Iris pigment epithelial cell (primary cell): ENCODE measurements around the gene TAAR1.
"Not testable (repeated sequence)": the region's sequence is repeated elsewhere in the genome, so short reads cannot be mapped to it uniquely, and the experiment has no call there.

ENCODE experiments used
- DNase-seq: peaks from one replicate; pipeline ENCODE4 v3.0.0-alpha.2; 2011; ENCODE audit warnings: low read depth

Gene TAAR1

GRCh38 chr6:132659082-132659481, at the start of gene TAAR1:
TAAR1 (minus strand) TSS chr6:132659182; CDS start chr6:132646003, 13,179 bp downstream.
- no peak for DNase-seq

GRCh38 chr6:132708771-132709170, 49.8 kb upstream of the TAAR1 start:
- no peak for DNase-seq

- DNase-seq, result no peak
Measured at GRCh38 chr6:132708002-132708401, 49.0 kb upstream of the TAAR1 start.

GRCh38 chr6:132706756-132707155, 47.8 kb upstream of the TAAR1 start:
- DNase-seq, result not testable (repeated sequence)

GRCh38 chr6:132703936-132704335, 45.0 kb upstream of the TAAR1 start:
- DNase-seq, result no peak

- DNase-seq, result no peak
Measured at GRCh38 chr6:132698608-132699007, 39.6 kb upstream of the TAAR1 start.

GRCh38 chr6:132695773-132696172, 36.8 kb upstream of the TAAR1 start:
- DNase-seq, result peak; percentile 31

- DNase-seq, result peak; percentile 64
Measured at GRCh38 chr6:132693478-132693877, 34.5 kb upstream of the TAAR1 start.

GRCh38 chr6:132690678-132691077, 31.7 kb upstream of the TAAR1 start:
- DNase-seq, result no peak

- peak; percentile 70 for DNase-seq
Measured at GRCh38 chr6:132687306-132687705, 28.3 kb upstream of the TAAR1 start.

- DNase-seq, result no peak
Measured at GRCh38 chr6:132686531-132686930, 27.5 kb upstream of the TAAR1 start.

- DNase-seq, result no peak
Measured at GRCh38 chr6:132685009-132685408, 26.0 kb upstream of the TAAR1 start.

- DNase-seq, result peak; percentile 14
Measured at GRCh38 chr6:132684272-132684671, 25.3 kb upstream of the TAAR1 start.

- DNase-seq, result peak; percentile 76
Measured at GRCh38 chr6:132683543-132683942, 24.6 kb upstream of the TAAR1 start.

- not testable (repeated sequence) for DNase-seq
Measured at GRCh38 chr6:132679094-132679493, 20.1 kb upstream of the TAAR1 start.

GRCh38 chr6:132675749-132676148, 16.8 kb upstream of the TAAR1 start:
- DNase-seq, result no peak

- DNase-seq, result no peak
Measured at GRCh38 chr6:132675002-132675401, 16.0 kb upstream of the TAAR1 start.

GRCh38 chr6:132673376-132674094, 14.6 kb upstream of the TAAR1 start:
- no peak for DNase-seq

GRCh38 chr6:132671295-132671694, 12.3 kb upstream of the TAAR1 start:
- DNase-seq, result no peak

GRCh38 chr6:132669690-132670291, 10.8 kb upstream of the TAAR1 start:
- DNase-seq, result peak; percentile 52

- DNase-seq, result no peak
Measured at GRCh38 chr6:132666118-132666517, 7.1 kb upstream of the TAAR1 start.

- DNase-seq, result no peak
Measured at GRCh38 chr6:132664309-132665034, 5.5 kb upstream of the TAAR1 start.

- DNase-seq, result no peak
Measured at GRCh38 chr6:132663661-132664060, 4.7 kb upstream of the TAAR1 start.
